Right lobe of liver (tissue), 4 donors: ENCODE measurements around the gene YTHDF2.

Source experiments
- POLR2A ChIP-seq: fragments of 450-650 bp; IDR thresholded peaks from one replicate; pipeline ENCODE4 v1.6.1; 2017; ENCODE audit warnings: antibody characterized with exemption, mild to moderate bottlenecking
- TF ChIP-seq, protein P1 (sequence below), 4 donors: fragments of 200-600 bp in 3 of 4; fragments of 450-650 bp in 1 of 4; IDR thresholded peaks; one replicate each; pipeline versions ENCODE4 v1.5.1 to v1.8.0; 2016 to 2022; ENCODE audit warnings: antibody characterized with exemption in 4 of 4, mild to moderate bottlenecking in 2 of 4
- donor health status: DM: no; HTN: no; CAD: no.
- donor health status: DM: no; HTN: no; CAD: no.
- donor health status: DM: no; HTN: yes; CAD: no.

DNA sequence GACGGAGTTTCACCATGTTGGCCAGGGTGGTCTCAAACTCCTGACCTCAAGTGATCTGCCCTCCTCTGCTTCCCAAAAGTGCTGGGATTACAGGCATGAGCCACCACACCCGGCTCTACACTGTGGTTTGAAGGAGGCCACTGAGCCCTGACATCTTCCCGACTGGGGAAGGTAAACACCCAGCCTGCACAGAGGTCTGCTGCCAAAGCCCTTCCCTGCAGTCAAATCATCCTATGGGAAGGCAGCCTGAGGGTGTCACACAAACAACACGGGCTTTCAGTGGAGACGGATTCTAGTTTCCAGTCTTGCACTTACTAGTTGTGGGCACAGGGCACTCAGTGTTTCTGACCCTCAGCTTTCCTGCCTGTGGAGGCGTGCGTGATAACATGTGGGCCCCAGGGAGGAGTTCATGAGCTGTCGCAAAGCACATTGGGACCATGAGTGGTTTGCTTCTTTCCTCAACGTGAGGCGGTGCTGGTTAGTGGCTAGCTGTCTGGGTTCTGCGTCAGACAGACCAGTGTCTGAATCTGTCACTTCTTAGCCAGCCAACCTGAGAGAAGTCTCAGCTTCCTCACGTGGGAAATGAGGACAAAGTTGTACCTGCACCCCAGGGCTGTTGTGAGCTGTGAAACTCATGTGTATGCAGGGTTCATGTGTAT lies 53.8 kb downstream of the YTHDF2 start:
- no peak for TF ChIP-seq POLR2A
- TF ChIP-seq, protein P1, sequence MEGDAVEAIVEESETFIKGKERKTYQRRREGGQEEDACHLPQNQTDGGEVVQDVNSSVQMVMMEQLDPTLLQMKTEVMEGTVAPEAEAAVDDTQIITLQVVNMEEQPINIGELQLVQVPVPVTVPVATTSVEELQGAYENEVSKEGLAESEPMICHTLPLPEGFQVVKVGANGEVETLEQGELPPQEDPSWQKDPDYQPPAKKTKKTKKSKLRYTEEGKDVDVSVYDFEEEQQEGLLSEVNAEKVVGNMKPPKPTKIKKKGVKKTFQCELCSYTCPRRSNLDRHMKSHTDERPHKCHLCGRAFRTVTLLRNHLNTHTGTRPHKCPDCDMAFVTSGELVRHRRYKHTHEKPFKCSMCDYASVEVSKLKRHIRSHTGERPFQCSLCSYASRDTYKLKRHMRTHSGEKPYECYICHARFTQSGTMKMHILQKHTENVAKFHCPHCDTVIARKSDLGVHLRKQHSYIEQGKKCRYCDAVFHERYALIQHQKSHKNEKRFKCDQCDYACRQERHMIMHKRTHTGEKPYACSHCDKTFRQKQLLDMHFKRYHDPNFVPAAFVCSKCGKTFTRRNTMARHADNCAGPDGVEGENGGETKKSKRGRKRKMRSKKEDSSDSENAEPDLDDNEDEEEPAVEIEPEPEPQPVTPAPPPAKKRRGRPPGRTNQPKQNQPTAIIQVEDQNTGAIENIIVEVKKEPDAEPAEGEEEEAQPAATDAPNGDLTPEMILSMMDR (IDR thresholded peaks at IDR 0.05) = no peak
